Transverse colon (tissue), 4 donors: Measurements from ENCODE around the gene RPP38. TPM values are rescaled to one million over a fixed set of nuclear protein-coding genes. Genes with fewer than 3 reads are reported as not detected.

ENCODE experiments used
- DNase-seq: peaks from one replicate; pipeline ENCODE4 v3.0.0-alpha.2; 2019
- H3K27ac ChIP-seq, 4 donors: fragments of 200-600 bp; sonication (generic); 2 replicates each; pipeline ENCODE4 v1.5.1; 2016 to 2018; ENCODE audit warnings: inconsistent platforms in 4 of 4
- H3K27me3 ChIP-seq: fragments of 200-600 bp; sonication (generic); 2 replicates; pipeline ENCODE4 v1.5.1; 2017; ENCODE audit warnings: inconsistent platforms
- H3K36me3 ChIP-seq, 4 donors: fragments of 200-600 bp; sonication (generic); 2 replicates each; pipeline ENCODE4 v1.5.1; 2017 to 2019; ENCODE audit warnings: inconsistent platforms in 4 of 4
- H3K4me1 ChIP-seq, 4 donors: fragments of 200-600 bp; sonication (generic); 2 replicates each; pipeline ENCODE4 v1.5.1; 2017 to 2020; ENCODE audit warnings: inconsistent platforms in 4 of 4
- H3K4me3 ChIP-seq, 4 donors: fragments of 200-600 bp; sonication (generic); 1 replicate in 1 of 4; 2 replicates in 3 of 4; pipeline versions ENCODE4 v1.5.1 to v1.6.1; 2017 to 2019; ENCODE audit warnings: inconsistent platforms in 4 of 4
- H3K9me3 ChIP-seq, 2 donors: fragments of 200-600 bp; sonication (generic); 2 replicates each; pipeline ENCODE4 v1.5.1; 2017 to 2019; ENCODE audit warnings: inconsistent platforms in 2 of 2
- EP300 ChIP-seq: sonication (generic); formaldehyde crosslinking; IDR thresholded peaks from one replicate; pipeline ENCODE4 v1.6.1; 2017; ENCODE audit warnings: antibody characterized with exemption, low read depth
- POLR2A ChIP-seq: fragments of 450-650 bp; IDR thresholded peaks from one replicate; pipeline ENCODE4 v1.6.1; 2016; ENCODE audit warnings: antibody characterized with exemption, mild to moderate bottlenecking, moderate library complexity
- POLR2AphosphoS5 ChIP-seq, 3 donors: sonication (generic); formaldehyde crosslinking; IDR thresholded peaks; one replicate each; pipeline ENCODE4 v1.6.1; 2016; ENCODE audit warnings: antibody characterized with exemption in 3 of 3
- WGBS, 2 donors: methylation state at CpG; one replicate each; pipeline ENCODE4 v1.1.5; 2018; ENCODE audit warnings: low coverage in 1 of 2; 5-methylcytosine and 5-hydroxymethylcytosine counted together
- in situ Hi-C, 4 donors: fragments of 200-750 bp; cut with MboI; loops; one replicate each; pipeline versions ENCODE4 v1.15.0 to v1.15.1; 2017; ENCODE audit warnings: low sequenced_read_pairs in 3 of 4, low pct_ligation_motif_present in 1 of 4, low pct_unique_long_range_greater_than_20kb in 1 of 4
- intact Hi-C: fragments of 100-400 bp; cut with DNase I; formaldehyde crosslinking; loops from one replicate; pipeline ENCODE4 v1.15.1; 2023; ENCODE audit warnings: low total_unique reads
- total RNA-seq, 4 donors: library from RNA; depleted of rRNA; stranded (reverse); fragments of >200 nt; gene quantifications; one replicate each; pipeline ENCODE4 v1.1.0, GENCODE V29; 2016
- TF ChIP-seq, protein P1 (sequence below), 5 experiments: fragments of 200-600 bp in 3 of 5; fragments of 450-650 bp in 2 of 5; sonication (generic) in 3 of 5; IDR thresholded peaks; 1 replicate in 2 of 5; 2 replicates in 3 of 5; pipeline ENCODE4 v1.5.1; 2016 to 2017; ENCODE audit warnings: antibody characterized with exemption in 5 of 5, inconsistent platforms in 3 of 5, mild to moderate bottlenecking in 2 of 5, moderate library complexity in 1 of 5

RPP38 gene
- total RNA-seq, 4 donors from 2014 or later, result 4.1 to 103 (median 20.9) TPM

DNA sequence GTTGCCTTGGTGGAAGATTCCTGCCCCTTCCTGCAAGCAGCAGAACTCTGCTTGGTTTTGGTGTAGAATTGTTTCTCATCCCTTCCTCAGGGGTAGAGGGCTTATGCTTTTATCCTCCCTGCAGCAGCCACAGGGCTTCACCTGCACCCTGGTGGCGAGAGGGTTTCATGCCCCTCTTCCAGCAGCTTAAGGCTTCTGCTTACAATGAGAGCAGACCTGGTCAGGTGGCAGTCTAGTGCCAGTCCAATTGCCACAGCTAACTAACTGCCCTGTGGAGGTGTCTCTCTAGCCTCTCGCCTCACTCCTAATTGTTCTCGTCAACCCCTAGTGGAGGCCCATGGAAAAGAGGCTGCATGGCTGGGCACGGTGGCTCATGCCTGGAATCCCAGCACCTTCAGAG lies 27.9 kb upstream of the RPP38 start:
- Histone ChIP-seq H3K27ac (no peak overlapping the region), H3K9me3 (no peaks in the 10 kb centered on the region), H3K4me1 (no peaks in the 10 kb centered on the region), H3K36me3 (no peaks in the 10 kb centered on the region), H3K27me3 (no peaks in the 10 kb centered on the region), H3K4me3 (no peak overlapping the region)
- in situ Hi-C loops (no loop called here), intact Hi-C loops (no loop called here)
- DNase-seq, result no peak
- 61 to 70% methylated on average over 2 to 4 of the region's 4 CpGs for WGBS, 2 donors
- TF ChIP-seq POLR2A (no peak), EP300 (no peak), POLR2AphosphoS5 (IDR thresholded peaks at IDR 0.05) (no peak)
- TF ChIP-seq, protein P1, sequence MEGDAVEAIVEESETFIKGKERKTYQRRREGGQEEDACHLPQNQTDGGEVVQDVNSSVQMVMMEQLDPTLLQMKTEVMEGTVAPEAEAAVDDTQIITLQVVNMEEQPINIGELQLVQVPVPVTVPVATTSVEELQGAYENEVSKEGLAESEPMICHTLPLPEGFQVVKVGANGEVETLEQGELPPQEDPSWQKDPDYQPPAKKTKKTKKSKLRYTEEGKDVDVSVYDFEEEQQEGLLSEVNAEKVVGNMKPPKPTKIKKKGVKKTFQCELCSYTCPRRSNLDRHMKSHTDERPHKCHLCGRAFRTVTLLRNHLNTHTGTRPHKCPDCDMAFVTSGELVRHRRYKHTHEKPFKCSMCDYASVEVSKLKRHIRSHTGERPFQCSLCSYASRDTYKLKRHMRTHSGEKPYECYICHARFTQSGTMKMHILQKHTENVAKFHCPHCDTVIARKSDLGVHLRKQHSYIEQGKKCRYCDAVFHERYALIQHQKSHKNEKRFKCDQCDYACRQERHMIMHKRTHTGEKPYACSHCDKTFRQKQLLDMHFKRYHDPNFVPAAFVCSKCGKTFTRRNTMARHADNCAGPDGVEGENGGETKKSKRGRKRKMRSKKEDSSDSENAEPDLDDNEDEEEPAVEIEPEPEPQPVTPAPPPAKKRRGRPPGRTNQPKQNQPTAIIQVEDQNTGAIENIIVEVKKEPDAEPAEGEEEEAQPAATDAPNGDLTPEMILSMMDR (IDR thresholded peaks at IDR 0.05), result no peak

DNA sequence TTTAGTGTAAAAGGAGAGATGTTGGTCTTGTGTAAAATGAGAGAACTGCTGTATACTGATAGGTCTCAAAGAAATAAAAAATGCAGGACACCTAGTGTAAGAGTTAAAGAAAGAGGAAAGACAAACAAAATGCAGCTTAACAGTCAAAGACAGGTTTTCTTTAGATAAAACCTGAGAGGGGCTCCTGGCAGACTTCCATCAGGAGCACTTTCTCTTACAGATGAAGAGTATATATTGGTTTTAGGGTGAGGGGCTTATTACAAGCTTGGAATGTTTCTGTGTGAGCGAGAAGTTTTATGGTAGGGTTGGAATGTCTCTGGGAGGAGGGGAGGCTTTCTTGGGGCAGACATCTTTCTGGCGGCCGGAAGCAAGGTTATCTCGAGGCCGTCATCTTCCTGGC lies 24.8 kb upstream of the RPP38 start:
- DNase-seq, result no peak
- H3K9me3 ChIP-seq, result no peaks in the 10 kb centered on the region
- H3K27me3 ChIP-seq, result no peaks in the 10 kb centered on the region
- H3K27ac ChIP-seq, result no peak overlapping the region
- in situ Hi-C loops, result no loop called here
- TF ChIP-seq POLR2A, result no peak
- H3K36me3 ChIP-seq, result no peaks in the 10 kb centered on the region
- intact Hi-C loops, result no loop called here
- H3K4me3 ChIP-seq, result no peak overlapping the region
- H3K4me1 ChIP-seq, result no peaks in the 10 kb centered on the region
- WGBS, 2 donors, result 92% methylated on average over 5 of the region's 5 CpGs; no CpG with 5 or more reads in 1 of the 2 donors

DNA sequence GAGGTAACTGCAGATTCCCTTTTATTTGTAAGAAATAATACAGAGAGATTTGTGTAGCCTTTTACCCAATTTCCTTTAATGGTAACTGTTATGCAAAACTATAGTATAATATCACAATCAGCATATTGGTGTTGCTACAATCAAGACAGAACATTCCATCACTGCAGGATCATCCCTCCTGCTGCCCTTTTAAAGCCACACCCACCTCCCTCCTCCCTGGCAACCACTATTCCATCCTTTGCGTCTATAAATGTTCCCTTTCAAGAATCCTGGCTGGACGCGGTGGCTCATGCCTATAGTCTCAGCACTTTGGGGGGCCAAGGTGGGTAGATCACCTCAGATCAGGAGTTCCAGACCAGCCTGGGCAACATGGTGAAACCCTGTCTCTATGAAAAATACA lies 21.7 kb upstream of the RPP38 start:
- in situ Hi-C loops, result no loop called here
- intact Hi-C loops, result no loop called here
- TF ChIP-seq POLR2A, result no peak
- TF ChIP-seq, protein P1 (IDR thresholded peaks at IDR 0.05), result no peak

DNA sequence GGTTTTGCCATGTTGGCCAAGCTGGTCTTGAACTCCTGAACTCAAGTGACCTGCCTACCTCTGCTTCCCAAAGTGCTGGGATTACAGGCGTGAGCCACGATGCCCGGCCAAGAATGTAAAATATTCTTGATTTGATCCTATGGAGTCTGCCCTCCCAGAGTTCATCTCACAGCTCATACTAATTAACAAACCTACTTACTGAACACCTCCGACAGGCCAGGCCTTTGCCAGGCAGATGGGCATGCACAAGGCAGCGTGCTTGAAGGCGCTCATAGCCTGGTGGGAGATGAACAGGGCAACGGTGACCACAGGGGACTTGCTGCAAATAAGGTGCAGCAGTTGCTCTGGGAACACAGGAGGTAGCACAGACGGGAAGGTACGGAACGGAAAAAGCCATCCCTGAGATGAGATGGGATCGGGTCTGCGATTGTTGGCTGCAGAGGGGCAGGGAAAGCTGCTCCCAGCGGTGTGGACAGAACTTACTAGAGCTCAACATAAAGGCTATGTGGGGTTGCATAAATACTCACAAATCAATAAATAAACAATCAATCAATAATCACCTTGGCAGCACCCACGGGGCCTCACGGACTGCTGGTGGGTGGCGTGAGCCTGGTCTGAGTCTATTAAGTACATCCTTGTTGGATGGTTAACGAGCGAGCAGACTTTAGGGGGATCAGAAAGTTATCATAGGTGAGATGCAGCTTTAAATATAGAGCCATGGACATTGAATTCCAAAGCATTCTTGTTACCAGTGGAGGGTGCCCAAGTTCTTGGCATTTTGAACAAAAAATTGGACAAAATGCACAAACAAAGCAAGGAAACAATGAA lies 13.3 kb upstream of the RPP38 start:
- H3K4me3 ChIP-seq, result peak overlapping the region in 3 of 4 donors; percentile 24 to 34 (median 28)
- TF ChIP-seq, protein P1 (IDR thresholded peaks at IDR 0.05), result no peak
- TF ChIP-seq EP300 (no peak), POLR2AphosphoS5 (IDR thresholded peaks at IDR 0.05) (no peak), POLR2A (no peak)
- H3K36me3 ChIP-seq, result no peaks in the 10 kb centered on the region
- H3K4me1 ChIP-seq, result peaks cover 6 to 17% (median 11%) of the 10 kb centered on the region in 4 donors
- no peaks in the 10 kb centered on the region for H3K27me3 ChIP-seq
- no peak for DNase-seq
- H3K27ac ChIP-seq, result peak overlapping the region in 3 of 4 donors; percentile 14 to 49 (median 42)
- WGBS, 2 donors, result 89 to 100% methylated on average over 2 to 18 of the region's 18 CpGs
- intact Hi-C loops (no loop called here), in situ Hi-C loops (no loop called here)
- no peaks in the 10 kb centered on the region for H3K9me3 ChIP-seq

More for the DNA sequence above, 21.7 kb upstream of the RPP38 start:
- H3K27ac ChIP-seq, result no peak overlapping the region
- DNase-seq, result no peak
- H3K4me3 ChIP-seq, result no peak overlapping the region
- no peaks in the 10 kb centered on the region for H3K9me3 ChIP-seq
- no peaks in the 10 kb centered on the region for H3K36me3 ChIP-seq
- 92 to 100% methylated on average over 1 to 3 of the region's 3 CpGs for WGBS, 2 donors
- no peaks in the 10 kb centered on the region for H3K27me3 ChIP-seq
- no peaks in the 10 kb centered on the region for H3K4me1 ChIP-seq
